OCI-LY3 (cell line): Measurements from ENCODE around the gene AGAP2.

Experiments used
- CTCF ChIP-seq: fragments of 200-600, 300-600 bp; sonication (generic); IDR thresholded peaks from 2 replicates; pipeline ENCODE4 v1.5.1; 2014; ENCODE audit warnings: antibody characterized with exemption, low read length, low read depth
- EZH2phosphoT487 ChIP-seq: fragments of 200-600 bp; shearing (Covaris generic); IDR thresholded peaks from 2 replicates; pipeline ENCODE4 v1.6.1; 2018; ENCODE audit warnings: antibody characterized with exemption, mixed run types, low read depth

- no peak for TF ChIP-seq CTCF
- TF ChIP-seq EZH2phosphoT487: no peak
These were observed 9.2 kb downstream of the AGAP2 start for GRCh38 chr12:57729321-57729844.
